Hepatocyte (in vitro differentiated cells): ENCODE data around the gene PRDM15. TPM values are rescaled to one million over a fixed set of nuclear protein-coding genes. Genes with fewer than 3 reads are reported as not detected.

Experiments
- DNase-seq: peaks from one replicate; pipeline ENCODE4 v3.0.0-alpha.2; 2016; ENCODE audit warnings: low spot score
- H2AFZ ChIP-seq: fragments of 200-600 bp; sonication (generic); 2 replicates; pipeline ENCODE4 v1.6.0; 2016; ENCODE audit warnings: antibody characterized with exemption, mild to moderate bottlenecking
- H3K27ac ChIP-seq: fragments of 200-600 bp; sonication (generic); 2 replicates; pipeline ENCODE4 v1.5.1; 2016; ENCODE audit warnings: mild to moderate bottlenecking
- H3K27me3 ChIP-seq: fragments of 200-600 bp; sonication (generic); 2 replicates; pipeline ENCODE4 v1.6.1; 2016
- H3K36me3 ChIP-seq: fragments of 200-600 bp; sonication (generic); replicated peaks from 2 replicates; pipeline ENCODE4 v1.5.1; 2016; ENCODE audit warnings: low read depth; ENCODE audit not compliant: insufficient read depth
- H3K4me1 ChIP-seq: fragments of 200-600 bp; sonication (generic); 2 replicates; pipeline ENCODE4 v1.5.1; 2016; ENCODE audit warnings: mild to moderate bottlenecking, moderate library complexity; ENCODE audit not compliant: insufficient read depth
- H3K4me2 ChIP-seq: fragments of 200-600 bp; sonication (generic); 2 replicates; pipeline ENCODE4 v1.6.0; 2016
- H3K4me3 ChIP-seq: fragments of 200-600 bp; sonication (generic); 2 replicates; pipeline ENCODE4 v1.5.1; 2016; ENCODE audit warnings: mild to moderate bottlenecking
- H3K79me2 ChIP-seq: fragments of 200-600 bp; sonication (generic); 2 replicates; pipeline ENCODE4 v1.6.0; 2017; ENCODE audit warnings: mild to moderate bottlenecking
- H3K9me2 ChIP-seq: fragments of 200-600 bp; sonication (generic); replicated peaks from 2 replicates; pipeline ENCODE4 v1.6.0; 2017; ENCODE audit warnings: mild to moderate bottlenecking; ENCODE audit not compliant: insufficient read depth
- H3K9me3 ChIP-seq: fragments of 200-600 bp; sonication (generic); 2 replicates; pipeline ENCODE4 v1.5.1; 2016; ENCODE audit warnings: low read depth, mild to moderate bottlenecking
- H4K20me1 ChIP-seq: fragments of 200-600 bp; sonication (generic); 2 replicates; pipeline ENCODE4 v1.6.0; 2016; ENCODE audit warnings: mild to moderate bottlenecking; ENCODE audit not compliant: insufficient read depth, poor library complexity, severe bottlenecking
- CTCF ChIP-seq: fragments of 200-600 bp; sonication (generic); IDR thresholded peaks from 2 replicates; pipeline ENCODE4 v1.5.1; 2016; ENCODE audit warnings: antibody characterized with exemption, mild to moderate bottlenecking; ENCODE audit not compliant: poor library complexity
- EZH2 ChIP-seq: fragments of 200-600 bp; sonication (generic); IDR thresholded peaks from 2 replicates; pipeline ENCODE4 v1.6.1; 2016; ENCODE audit warnings: antibody characterized with exemption, mild to moderate bottlenecking, borderline replicate concordance
- EZH2phosphoT487 ChIP-seq: fragments of 200-600 bp; sonication (generic); IDR thresholded peaks from one replicate; pipeline ENCODE4 v1.6.1; 2018; ENCODE audit warnings: antibody characterized with exemption, mild to moderate bottlenecking, low read depth, moderate library complexity; ENCODE audit not compliant: unreplicated experiment, severe bottlenecking
- WGBS: methylation state at CpG from one replicate; pipeline ENCODE4 v1.1.6; 2016; ENCODE audit warnings: low lambda C conversion rate; ENCODE audit errors: missing lambda C conversion rate; 5-methylcytosine and 5-hydroxymethylcytosine counted together
- polyA plus RNA-seq: library from polyadenylated mRNA; unstranded; fragments of >200 nt; fragmentation: Nextera tagmentation; extraction: Ambion mirVana; gene quantifications from 2 replicates; pipeline ENCODE4 v1.2.1, GENCODE V29; 2016
- total RNA-seq: library from RNA; depleted of rRNA; stranded (reverse); fragments of >200 nt; gene quantifications from 2 replicates; pipeline ENCODE4 v1.2.3, GENCODE V29; 2014

PRDM15 gene
- total and polyA plus RNA-seq, 2 experiments from 2014 or later: 3.0 to 4.7 TPM

- Histone ChIP-seq H3K27ac (no peak overlapping the region), H3K9me3 (peaks cover 6% of the 10 kb centered on the region), H3K27me3 (no peaks in the 10 kb centered on the region), H3K9me2 (no peaks in the 10 kb centered on the region), H2AFZ (no peak overlapping the region), H3K4me2 (no peak overlapping the region), H3K4me1 (no peaks in the 10 kb centered on the region), H3K79me2 (no peaks in the 10 kb centered on the region), H3K4me3 (no peak overlapping the region), H3K36me3 (no peaks in the 10 kb centered on the region), H4K20me1 (no peaks in the 10 kb centered on the region)
- no peak for TF ChIP-seq EZH2phosphoT487
- TF ChIP-seq EZH2: no peak
- no peak for DNase-seq
- 100% methylated on average over 1 of the region's 1 CpG for WGBS
Observed at GRCh38 chr21:41840880-41841279, 38.3 kb downstream of the PRDM15 start.

GRCh38 chr21:41839387-41840000 is 39.6 kb downstream of the PRDM15 start:
- Histone ChIP-seq H3K79me2 (no peaks in the 10 kb centered on the region), H3K36me3 (no peaks in the 10 kb centered on the region), H3K27me3 (no peaks in the 10 kb centered on the region), H3K4me1 (no peaks in the 10 kb centered on the region), H2AFZ (no peak overlapping the region), H3K27ac (no peak overlapping the region), H3K4me3 (no peak overlapping the region), H3K4me2 (no peak overlapping the region), H3K9me3 (peaks cover 6% of the 10 kb centered on the region), H3K9me2 (no peaks in the 10 kb centered on the region), H4K20me1 (no peaks in the 10 kb centered on the region)
- TF ChIP-seq EZH2: no peak
- 96% methylated on average over 20 of the region's 21 CpGs for WGBS
- no peak for DNase-seq

- no peak overlapping the region for H2AFZ ChIP-seq
- no peaks in the 10 kb centered on the region for H3K79me2 ChIP-seq
- no peaks in the 10 kb centered on the region for H3K4me1 ChIP-seq
- TF ChIP-seq CTCF (no peak), EZH2phosphoT487 (no peak), EZH2 (no peak)
- no peaks in the 10 kb centered on the region for H3K36me3 ChIP-seq
- no peaks in the 10 kb centered on the region for H4K20me1 ChIP-seq
- no peak overlapping the region for H3K4me3 ChIP-seq
- H3K9me2 ChIP-seq: no peaks in the 10 kb centered on the region
- H3K9me3 ChIP-seq: peaks cover 6% of the 10 kb centered on the region
- no peak overlapping the region for H3K4me2 ChIP-seq
- no peak for DNase-seq
- no peak overlapping the region for H3K27ac ChIP-seq
- H3K27me3 ChIP-seq: no peaks in the 10 kb centered on the region
- WGBS: 90% methylated on average over 7 of the region's 7 CpGs
Observed at GRCh38 chr21:41837756-41838297, 41.3 kb downstream of the PRDM15 start.

- 94% methylated on average over 32 of the region's 32 CpGs for WGBS
- no peaks in the 10 kb centered on the region for H3K79me2 ChIP-seq
- no peak overlapping the region for H3K4me2 ChIP-seq
- no peaks in the 10 kb centered on the region for H3K4me1 ChIP-seq
- H3K27me3 ChIP-seq: no peaks in the 10 kb centered on the region
- H3K9me3 ChIP-seq: peaks cover 5% of the 10 kb centered on the region
- no peaks in the 10 kb centered on the region for H3K36me3 ChIP-seq
- H4K20me1 ChIP-seq: no peaks in the 10 kb centered on the region
- H3K9me2 ChIP-seq: no peaks in the 10 kb centered on the region
- no peak for DNase-seq
- TF ChIP-seq EZH2phosphoT487 (no peak), EZH2 (no peak), CTCF (no peak)
- no peak overlapping the region for H3K4me3 ChIP-seq
- H3K27ac ChIP-seq: no peak overlapping the region
- no peak overlapping the region for H2AFZ ChIP-seq
Observed at GRCh38 chr21:41836166-41837015, 42.8 kb downstream of the PRDM15 start.
